OCI-LY7 (cell line): ENCODE measurements around the gene PSMA2. TPM values are rescaled to one million over a fixed set of nuclear protein-coding genes. Genes with fewer than 3 reads are reported as not detected.
A peak's percentile ranks its signal among the peaks of the same experiment; 100 is the strongest.
"Not testable (repeated sequence)": the region's sequence is repeated elsewhere in the genome, so short reads cannot be mapped to it uniquely, and the experiment has no call there.

ENCODE experiments used
- BruUV-seq: library from RNA; stranded (reverse); fragments of 400-500 nt; replicated peaks from 2 replicates; lab custom pipeline; 2021; lab: Mats Ljungman, UMichigan
- CTCF ChIA-PET: fragments of 300-600 bp; sonication (Branson Sonifier 250); formaldehyde crosslinking; loops from one replicate; lab custom pipeline; 2022; ENCODE audit warnings: antibody characterized with exemption; ENCODE audit not compliant: unreplicated experiment; lab: Charles Lee
- POLR2A ChIA-PET: fragments of 300-600 bp; sonication (Branson Sonifier 250); formaldehyde crosslinking; loops from one replicate; lab custom pipeline; 2022; ENCODE audit warnings: antibody characterized with exemption; lab: Charles Lee
- DNase-seq: peaks from one replicate; pipeline ENCODE4 v3.0.0-alpha.2; 2015; ENCODE audit warnings: low spot score
- H2AFZ ChIP-seq: fragments of 200-600 bp; sonication (generic), shearing (Covaris generic); 2 replicates; pipeline ENCODE4 v1.6.1; 2014; ENCODE audit warnings: mild to moderate bottlenecking, antibody characterized with exemption, low read length, moderate library complexity
- H3K27ac ChIP-seq: fragments of 200-600 bp; sonication (generic); 2 replicates; pipeline ENCODE4 v1.5.1; 2014; ENCODE audit warnings: mixed run types, low read depth, mild to moderate bottlenecking, moderate library complexity, low read length, inconsistent platforms; ENCODE audit not compliant: poor library complexity, severe bottlenecking
- H3K36me3 ChIP-seq: fragments of 200-600 bp; sonication (generic); 2 replicates; pipeline ENCODE4 v1.6.1; 2014; ENCODE audit warnings: mild to moderate bottlenecking, antibody characterized with exemption, low read length, moderate library complexity, mixed read lengths; ENCODE audit not compliant: insufficient read depth
- H3K4me1 ChIP-seq: fragments of 200-600 bp; sonication (generic); 2 replicates; pipeline ENCODE4 v1.5.1; 2014; ENCODE audit warnings: mild to moderate bottlenecking, low read length; ENCODE audit not compliant: insufficient read depth, poor library complexity, severe bottlenecking
- H3K4me2 ChIP-seq: fragments of 200-600 bp; sonication (generic); 2 replicates; pipeline ENCODE4 v1.6.1; 2014; ENCODE audit warnings: mild to moderate bottlenecking, low read length
- H3K4me3 ChIP-seq: fragments of 200-600 bp; sonication (generic); 2 replicates; pipeline ENCODE4 v1.5.1; 2014; ENCODE audit warnings: mild to moderate bottlenecking, low read depth, low read length; ENCODE audit not compliant: poor library complexity, severe bottlenecking
- H3K79me2 ChIP-seq: fragments of 200-600 bp; sonication (generic); 2 replicates; pipeline ENCODE4 v1.6.1; 2016; ENCODE audit warnings: low read depth, mild to moderate bottlenecking, low read length, moderate library complexity, mixed read lengths; ENCODE audit not compliant: insufficient read depth
- H3K9me2 ChIP-seq: fragments of 200-600 bp; sonication (generic); 2 replicates; pipeline ENCODE4 v1.6.1; 2016; ENCODE audit warnings: mild to moderate bottlenecking, low read length, mixed read lengths; ENCODE audit not compliant: insufficient read depth
- H3K9me3 ChIP-seq: fragments of 200-600 bp; sonication (generic); 2 replicates; pipeline ENCODE4 v1.6.1; 2014; ENCODE audit warnings: mild to moderate bottlenecking, mixed run types, low read length, mixed read lengths
- H4K20me1 ChIP-seq: fragments of 200-600 bp; sonication (generic); 2 replicates; pipeline ENCODE4 v1.6.1; 2014; ENCODE audit warnings: mild to moderate bottlenecking, antibody characterized with exemption, low read length, moderate library complexity, mixed read lengths; ENCODE audit not compliant: insufficient read depth
- CTCF ChIP-seq: fragments of 200-600 bp; sonication (generic); conservative IDR thresholded peaks from 2 replicates; pipeline ENCODE4 v1.5.1; 2014; ENCODE audit warnings: mild to moderate bottlenecking, antibody characterized with exemption, low read length, moderate library complexity, mixed read lengths
- EZH2phosphoT487 ChIP-seq: fragments of 200-600 bp; sonication (generic); IDR thresholded peaks from 2 replicates; pipeline ENCODE4 v1.6.1; 2018; ENCODE audit warnings: low read depth, borderline replicate concordance, mild to moderate bottlenecking, mixed run types, antibody characterized with exemption, low read length, moderate library complexity, mixed read lengths
- intact Hi-C: fragments of 100-400 bp; cut with micrococcal nuclease; formaldehyde crosslinking; loops from one replicate; pipeline ENCODE4 v1.10.0; 2022; ENCODE audit not compliant: unreplicated experiment
- total RNA-seq, 2 experiments: library from RNA; depleted of rRNA in 1 of 2; stranded (reverse); fragments of >200 nt in 1 of 2; shearing (Covaris generic) in 1 of 2; gene quantifications; 2 replicates each; pipeline ENCODE4 v1.2.3, GENCODE V29; 2014 to 2022

PSMA2 gene
- total RNA-seq, 2 experiments from 2014 or later: 45.7 to 145 TPM

DNA sequence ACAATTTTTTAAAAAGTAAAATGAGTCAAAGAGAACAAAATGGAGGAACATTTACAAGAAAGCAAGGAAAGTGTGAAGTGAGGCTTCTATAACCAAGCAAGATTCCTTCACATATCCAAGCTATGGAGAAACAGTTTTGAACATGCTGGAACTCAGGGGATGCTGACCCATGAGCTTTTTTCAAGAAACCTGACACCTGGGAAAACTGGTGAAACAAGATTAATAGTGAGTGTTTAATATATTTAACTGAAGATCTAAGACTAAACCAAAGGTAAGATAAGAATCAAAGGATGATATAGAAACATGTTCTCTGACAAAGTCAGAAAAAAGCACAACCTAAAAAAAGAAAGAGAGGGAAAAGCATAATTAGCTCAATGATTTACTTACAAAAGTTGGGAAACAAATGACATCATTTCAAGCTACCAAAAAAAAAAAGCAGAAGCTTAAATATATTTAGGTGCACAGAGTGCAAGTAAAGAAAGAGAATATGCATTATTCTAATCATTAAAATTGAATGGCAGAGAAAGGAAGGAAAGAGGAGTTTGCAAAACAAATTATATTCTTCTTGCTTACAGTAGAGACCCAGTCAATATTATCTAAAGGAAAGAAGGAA lies 45.0 kb downstream of the PSMA2 start:
- peak overlapping the region; percentile 68 for H3K4me3 ChIP-seq
- H3K36me3 ChIP-seq: no peaks in the 10 kb centered on the region; the same call in 1 of the 2 replicates
- no peaks in the 10 kb centered on the region for H4K20me1 ChIP-seq
- DNase-seq: no peak
- H2AFZ ChIP-seq: peak overlapping the region; percentile 92
- H3K27ac ChIP-seq: peak overlapping the region; percentile 78
- no TSS peak for BruUV-seq
- H3K9me2 ChIP-seq: no peaks in the 10 kb centered on the region
- TF ChIP-seq CTCF (no peak), EZH2phosphoT487 (no peak)
- intact Hi-C loops: no loop called here
- H3K4me2 ChIP-seq: peak overlapping the region; percentile 75
- ChIA-PET POLR2A (interaction anchor here (0.6 to 2.4 kb wide), 17 partner anchors 9 to 773 kb away, joined by 3 to 25 read pairs (median 3); partner anchors contain the start of genes C7orf25, MRPL32 and PSMA2), CTCF (interaction anchor here (0.6 kb wide), 1 partner anchor 46 kb away, joined by 3 read pairs; no protein-coding TSS in a partner anchor)
- peaks cover 77% of the 10 kb centered on the region for H3K4me1 ChIP-seq
- no peaks in the 10 kb centered on the region for H3K79me2 ChIP-seq
- no peaks in the 10 kb centered on the region; the same call in 1 of the 2 replicates for H3K9me3 ChIP-seq

GRCh38 chr7:42886129-42886528 lies 45.8 kb downstream of the PSMA2 start:
- intact Hi-C loops: no loop called here
- H3K4me1 ChIP-seq: peaks cover 77% of the 10 kb centered on the region

GRCh38 chr7:42885183-42885582 lies 46.8 kb downstream of the PSMA2 start:
- CTCF ChIA-PET, intact Hi-C loops: not testable (repeated sequence)

More at GRCh38 chr7:42886129-42886528, 45.8 kb downstream of the PSMA2 start:
- CTCF ChIA-PET: no interaction called here
- Histone ChIP-seq H3K9me3 (no peaks in the 10 kb centered on the region; the same call in 1 of the 2 replicates), H3K4me2 (0 out of 2 replicates have a peak overlapping the region, but pooled peaks have one; percentile 6), H3K79me2 (no peaks in the 10 kb centered on the region), H4K20me1 (no peaks in the 10 kb centered on the region), H3K4me3 (no peak overlapping the region), H2AFZ (peak overlapping the region; percentile 49; the same call in 1 of the 2 replicates), H3K9me2 (no peaks in the 10 kb centered on the region), H3K27ac (peak overlapping the region; percentile 33), H3K36me3 (no peaks in the 10 kb centered on the region; the same call in 1 of the 2 replicates)
- peak; percentile 74 for TF ChIP-seq CTCF
- TF ChIP-seq EZH2phosphoT487: no peak
- no TSS peak for BruUV-seq
- POLR2A ChIA-PET: interaction anchor here (1.4 to 2.0 kb wide), 5 partner anchors 8 to 49 kb away, joined by 3 to 25 read pairs (median 5); partner anchors contain the start of genes MRPL32 and PSMA2
- DNase-seq: peak; percentile 45

More at GRCh38 chr7:42885183-42885582, 46.8 kb downstream of the PSMA2 start:
- peaks cover 77% of the 10 kb centered on the region for H3K4me1 ChIP-seq
- H4K20me1 ChIP-seq, POLR2A ChIA-PET, H3K27ac ChIP-seq, DNase-seq, H3K4me2 ChIP-seq, BruUV-seq, H3K9me2 ChIP-seq, H3K36me3 ChIP-seq, H3K79me2 ChIP-seq, H3K9me3 ChIP-seq, H2AFZ ChIP-seq, H3K4me3 ChIP-seq: not testable (repeated sequence)
